Activated CD4-positive, alpha-beta T cell treated with anti-CD3 and anti-CD28 coated beads, Interleukin-2, amount 50 U/mL, for 4 hours (primary cell): ENCODE results near the gene SMPDL3B.
A peak's percentile ranks its signal among the peaks of the same experiment; 100 is the strongest.
"Not testable (repeated sequence)": the region's sequence is repeated elsewhere in the genome, so short reads cannot be mapped to it uniquely, and the experiment has no call there.

Experiments used
- DNase-seq, 2 experiments: peaks; one replicate each; pipeline ENCODE4 v3.0.0-alpha.2; 2020

SMPDL3B gene

GRCh38 chr1:27973771-27974416 is 39.1 kb downstream of the SMPDL3B start:
- DNase-seq: no peak

GRCh38 chr1:27974417-27974781 is 39.6 kb downstream of the SMPDL3B start:
- no peak for DNase-seq

GRCh38 chr1:27979151-27979858 is 44.5 kb downstream of the SMPDL3B start:
- DNase-seq: no peak

GRCh38 chr1:27979859-27980201 is 45.0 kb downstream of the SMPDL3B start:
- no peak for DNase-seq

GRCh38 chr1:27980216-27980845 is 45.5 kb downstream of the SMPDL3B start:
- no peak for DNase-seq

- DNase-seq: no peak
Observed at GRCh38 chr1:27981145-27981544, 46.3 kb downstream of the SMPDL3B start.

GRCh38 chr1:27990920-27991537 is 56.2 kb downstream of the SMPDL3B start:
- DNase-seq: no peak

GRCh38 chr1:27992276-27992675 is 57.5 kb downstream of the SMPDL3B start:
- peak; percentile 23 to 34 for DNase-seq

- DNase-seq: peak; percentile 15 to 23
Observed at GRCh38 chr1:27993241-27993640, 58.4 kb downstream of the SMPDL3B start.

GRCh38 chr1:27994060-27994459 is 59.3 kb downstream of the SMPDL3B start:
- no peak for DNase-seq

GRCh38 chr1:27994526-27994925 is 59.7 kb downstream of the SMPDL3B start:
- not testable (repeated sequence) for DNase-seq

GRCh38 chr1:27999055-27999454 is 64.3 kb downstream of the SMPDL3B start:
- DNase-seq: no peak

GRCh38 chr1:28002600-28002999 is 67.8 kb downstream of the SMPDL3B start:
- no peak for DNase-seq

- DNase-seq: not testable (repeated sequence)
Observed at GRCh38 chr1:28003117-28003516, 68.3 kb downstream of the SMPDL3B start.
